BJ (cell line): ENCODE data around the gene LRRC59. TPM values are rescaled to one million over a fixed set of nuclear protein-coding genes. Genes with fewer than 3 reads are reported as not detected.
A peak's percentile ranks its signal among the peaks of the same experiment; 100 is the strongest.

ENCODE experiments used
- CTCF ChIA-PET: fragments of 350-600 bp; formaldehyde crosslinking; extraction: SDS; loops from one replicate; lab custom pipeline; 2021; ENCODE audit warnings: antibody characterized with exemption, inconsistent platforms; lab: Yijun Ruan, JAX
- POLR2A ChIA-PET: fragments of 300-600 bp; sonication (Branson Sonifier 250); formaldehyde crosslinking; extraction: SDS; loops from one replicate; lab custom pipeline; 2021; ENCODE audit warnings: antibody characterized with exemption; lab: Charles Lee
- DNase-seq: peaks from one replicate; pipeline ENCODE4 v3.0.0-alpha.2; 2011; ENCODE audit warnings: low read depth
- H3K27me3 ChIP-seq: 2 replicates; pipeline ENCODE4 v1.6.0; 2011; ENCODE audit warnings: low read length; ENCODE audit not compliant: control insufficient read depth, insufficient read depth
- H3K36me3 ChIP-seq: 2 replicates; pipeline ENCODE4 v1.5.1; 2011; ENCODE audit warnings: low read length; ENCODE audit not compliant: control insufficient read depth, insufficient read depth
- H3K4me3 ChIP-seq: 2 replicates; pipeline ENCODE4 v1.5.1; 2011; ENCODE audit warnings: low read depth, mild to moderate bottlenecking, control low read depth, low read length
- CTCF ChIP-seq: IDR thresholded peaks from 2 replicates; pipeline ENCODE4 v1.5.1; 2011; ENCODE audit warnings: low read depth, mild to moderate bottlenecking, control low read depth, inconsistent platforms, low read length, moderate library complexity; ENCODE audit not compliant: insufficient read depth
- polyA plus RNA-seq: library from polyadenylated mRNA; depleted of rRNA; stranded (reverse); fragments of >200 nt; gene quantifications from 2 replicates; pipeline ENCODE4 v1.2.3, GENCODE V29; 2011

Gene LRRC59
- polyA plus RNA-seq, 1 experiment, result 110 TPM

GRCh38 chr17:50361561-50362480, 35.5 kb downstream of the LRRC59 start:
- Histone ChIP-seq H3K4me3 (no peak overlapping the region), H3K36me3 (peaks cover 30% of the 10 kb centered on the region), H3K27me3 (no peaks in the 10 kb centered on the region)
- ChIA-PET CTCF (interaction anchor here (0.7 to 2.7 kb wide), 18 partner anchors 8 to 268 kb away, joined by 3 to 24 read pairs (median 5); partner anchors contain the start of genes LRRC59 and XYLT2), POLR2A (interaction anchor here (0.7 to 0.9 kb wide), 2 partner anchors 15 to 35 kb away, joined by 3 to 4 read pairs; partner anchors contain the start of gene LRRC59)
- TF ChIP-seq CTCF, result peak; percentile 85
- DNase-seq, result no peak

GRCh38 chr17:50360486-50361115, 36.7 kb downstream of the LRRC59 start:
- Histone ChIP-seq H3K27me3 (no peaks in the 10 kb centered on the region), H3K4me3 (no peak overlapping the region), H3K36me3 (peaks cover 37% of the 10 kb centered on the region)
- ChIA-PET POLR2A (no interaction called here), CTCF (interaction anchor here (0.8 to 2.7 kb wide), 5 partner anchors 9 to 177 kb away, joined by 3 to 24 read pairs (median 6); partner anchors contain the start of gene XYLT2)
- no peak for TF ChIP-seq CTCF
- no peak for DNase-seq

- no peak for TF ChIP-seq CTCF
- POLR2A ChIA-PET, result no interaction called here
- peaks cover 42% of the 10 kb centered on the region for H3K36me3 ChIP-seq
- no peaks in the 10 kb centered on the region for H3K27me3 ChIP-seq
- no peak for DNase-seq
- H3K4me3 ChIP-seq, result no peak overlapping the region
- CTCF ChIA-PET, result interaction anchor here (1.0 to 2.0 kb wide), 2 partner anchors 11 to 15 kb away, joined by 3 to 6 read pairs; no protein-coding TSS in a partner anchor
These were observed 37.3 kb downstream of the LRRC59 start for GRCh38 chr17:50359998-50360461.

- TF ChIP-seq CTCF, result no peak
- ChIA-PET POLR2A (no interaction called here), CTCF (interaction anchor here (2.0 kb wide), 1 partner anchor 10 kb away, joined by 6 read pairs; no protein-coding TSS in a partner anchor)
- H3K36me3 ChIP-seq, result peaks cover 49% of the 10 kb centered on the region
- no peaks in the 10 kb centered on the region for H3K27me3 ChIP-seq
- no peak overlapping the region for H3K4me3 ChIP-seq
- no peak for DNase-seq
These were observed 38.2 kb downstream of the LRRC59 start for GRCh38 chr17:50359005-50359699.
